Kidney epithelial cell (primary cell): ENCODE results near the gene ADORA2A. TPM values are rescaled to one million over a fixed set of nuclear protein-coding genes. Genes with fewer than 3 reads are reported as not detected.

Experiments
- DNase-seq: peaks from one replicate; pipeline ENCODE4 v3.0.0-alpha.2; 2010; ENCODE audit warnings: low read depth
- H3K27me3 ChIP-seq: 2 replicates; pipeline ENCODE4 v1.6.0; 2011; ENCODE audit warnings: low read length; ENCODE audit not compliant: control insufficient read depth, insufficient read depth
- H3K36me3 ChIP-seq: 2 replicates; pipeline ENCODE4 v1.5.1; 2011; ENCODE audit warnings: low read length; ENCODE audit not compliant: control insufficient read depth, insufficient read depth
- H3K4me3 ChIP-seq: 2 replicates; pipeline ENCODE4 v1.5.1; 2011; ENCODE audit warnings: low read depth, mild to moderate bottlenecking, control low read depth, low read length
- total RNA-seq: library from RNA; depleted of rRNA; stranded (reverse); fragments of >200 nt; gene quantifications from 2 replicates; pipeline ENCODE4 v1.2.3, GENCODE V29; 2015
- TF ChIP-seq, protein P1 (sequence below): IDR thresholded peaks from 2 replicates; pipeline ENCODE4 v1.5.1; 2011; ENCODE audit warnings: mild to moderate bottlenecking, moderate library complexity, low read length, control low read depth, inconsistent platforms; ENCODE audit not compliant: insufficient read depth, poor library complexity, severe bottlenecking

Gene ADORA2A
- 0.21 and 0.46 TPM in 2 replicates for total RNA-seq

DNA sequence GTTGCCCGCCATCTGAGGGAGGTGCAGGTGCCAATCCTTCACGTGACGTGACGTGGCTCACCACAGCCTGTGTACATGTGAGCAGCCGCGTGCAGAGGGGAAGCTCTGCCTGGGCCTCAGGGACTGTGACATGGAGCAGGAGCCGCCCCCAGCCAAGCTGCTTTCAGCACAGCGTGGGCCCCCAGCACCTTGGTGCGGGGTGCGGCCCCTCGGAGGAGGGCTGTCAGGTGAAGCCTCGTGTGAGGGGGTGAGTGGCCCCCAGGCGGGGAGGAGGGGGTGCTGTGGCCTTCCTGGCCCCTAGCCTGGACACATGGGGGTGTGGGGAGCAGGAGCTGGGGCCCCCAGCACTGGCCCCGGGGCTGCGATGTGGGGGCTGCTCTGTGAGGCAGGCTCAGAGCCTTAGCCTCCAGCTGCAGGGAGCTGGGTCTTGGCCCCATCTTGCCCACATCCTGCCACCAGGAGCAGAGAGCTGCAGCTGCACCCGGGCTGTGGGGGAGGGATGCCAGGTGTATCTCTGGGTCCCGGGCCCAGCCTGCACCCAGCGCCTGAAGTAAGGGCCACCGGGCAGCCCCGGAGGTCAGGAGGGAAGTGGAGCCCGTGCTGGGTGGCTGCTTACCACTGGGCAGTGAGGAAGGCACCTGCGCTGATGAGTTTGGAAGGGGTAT lies at the start of gene ADORA2A:
TSS of gene ADORA2A (plus strand) at position 100 of the 665 bp plus-strand sequence. CDS start 5,806 bp downstream, outside the sequence.
- no peak for DNase-seq
- Histone ChIP-seq H3K27me3 (peaks cover 30% of the 10 kb centered on the region), H3K4me3 (no peak within 1 kb of the TSS), H3K36me3 (no peaks in the 10 kb centered on the region)
- TF ChIP-seq, protein P1, sequence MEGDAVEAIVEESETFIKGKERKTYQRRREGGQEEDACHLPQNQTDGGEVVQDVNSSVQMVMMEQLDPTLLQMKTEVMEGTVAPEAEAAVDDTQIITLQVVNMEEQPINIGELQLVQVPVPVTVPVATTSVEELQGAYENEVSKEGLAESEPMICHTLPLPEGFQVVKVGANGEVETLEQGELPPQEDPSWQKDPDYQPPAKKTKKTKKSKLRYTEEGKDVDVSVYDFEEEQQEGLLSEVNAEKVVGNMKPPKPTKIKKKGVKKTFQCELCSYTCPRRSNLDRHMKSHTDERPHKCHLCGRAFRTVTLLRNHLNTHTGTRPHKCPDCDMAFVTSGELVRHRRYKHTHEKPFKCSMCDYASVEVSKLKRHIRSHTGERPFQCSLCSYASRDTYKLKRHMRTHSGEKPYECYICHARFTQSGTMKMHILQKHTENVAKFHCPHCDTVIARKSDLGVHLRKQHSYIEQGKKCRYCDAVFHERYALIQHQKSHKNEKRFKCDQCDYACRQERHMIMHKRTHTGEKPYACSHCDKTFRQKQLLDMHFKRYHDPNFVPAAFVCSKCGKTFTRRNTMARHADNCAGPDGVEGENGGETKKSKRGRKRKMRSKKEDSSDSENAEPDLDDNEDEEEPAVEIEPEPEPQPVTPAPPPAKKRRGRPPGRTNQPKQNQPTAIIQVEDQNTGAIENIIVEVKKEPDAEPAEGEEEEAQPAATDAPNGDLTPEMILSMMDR = no peak

GRCh38 chr22:24379536-24379935 lies 47.9 kb upstream of the ADORA2A start:
- peaks cover 1% of the 10 kb centered on the region for H3K36me3 ChIP-seq

DNA sequence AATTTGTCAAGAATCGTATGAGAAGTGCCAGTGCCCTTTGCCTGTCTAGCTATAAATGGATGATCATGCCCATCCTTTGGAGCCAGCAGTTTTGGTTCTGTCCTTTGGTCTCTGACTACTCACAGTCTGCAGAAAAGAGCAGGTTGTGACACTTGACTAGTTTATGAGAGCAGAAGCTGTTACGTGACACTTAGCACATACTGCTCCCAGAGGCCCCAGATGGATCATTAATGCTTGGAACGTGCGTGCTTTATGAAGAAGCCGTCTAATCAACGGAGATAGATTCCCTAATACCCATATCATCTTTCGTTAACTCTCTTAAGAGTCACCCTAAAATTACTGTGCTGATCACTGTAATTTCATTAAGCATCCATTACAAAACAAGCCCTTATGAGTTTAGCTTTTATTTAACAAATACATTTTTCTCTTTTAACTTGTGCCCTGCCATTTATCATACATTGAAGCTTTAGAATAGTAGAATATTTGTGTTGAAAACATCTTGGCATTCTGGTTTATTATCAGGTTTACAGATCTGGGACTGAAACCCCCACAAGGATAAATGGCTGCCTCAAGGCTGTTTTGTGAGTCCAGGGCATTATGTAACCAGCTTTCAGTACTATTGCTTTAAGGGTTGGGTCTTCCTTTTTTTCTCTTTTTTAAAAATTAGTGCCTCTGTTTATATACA lies 47.0 kb upstream of the ADORA2A start:
- Histone ChIP-seq H3K4me3 (no peak overlapping the region), H3K27me3 (no peaks in the 10 kb centered on the region), H3K36me3 (peaks cover 1% of the 10 kb centered on the region)
- no peak for DNase-seq
- TF ChIP-seq, protein P1 = no peak

More at GRCh38 chr22:24379536-24379935, 47.9 kb upstream of the ADORA2A start:
- DNase-seq = no peak
- no peak overlapping the region for H3K4me3 ChIP-seq
- TF ChIP-seq, protein P1 = no peak
- H3K27me3 ChIP-seq = no peaks in the 10 kb centered on the region

DNA sequence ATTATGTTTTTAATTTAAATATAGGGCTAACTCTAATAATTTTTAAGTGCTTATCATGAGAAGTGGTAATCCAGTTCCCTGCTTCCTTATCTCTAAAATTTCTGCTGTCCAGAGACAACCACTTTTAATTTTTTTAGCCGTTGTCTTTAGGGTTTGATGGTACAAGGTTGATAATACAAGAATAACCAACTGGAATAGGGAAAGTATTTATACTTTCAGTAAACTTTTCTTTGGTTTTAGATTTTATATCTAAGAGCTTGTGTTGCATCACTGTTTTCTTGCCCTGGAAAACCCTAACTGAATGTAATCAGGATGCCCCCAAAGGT lies 46.5 kb upstream of the ADORA2A start:
- no peak for DNase-seq
- peaks cover 1% of the 10 kb centered on the region for H3K36me3 ChIP-seq

GRCh38 chr22:24383061-24383460 lies 44.3 kb upstream of the ADORA2A start:
- Histone ChIP-seq H3K4me3 (no peak overlapping the region), H3K36me3 (no peaks in the 10 kb centered on the region), H3K27me3 (no peaks in the 10 kb centered on the region)
- TF ChIP-seq, protein P1 = no peak
- no peak for DNase-seq

More for the DNA sequence above, 46.5 kb upstream of the ADORA2A start:
- Histone ChIP-seq H3K27me3 (no peaks in the 10 kb centered on the region), H3K4me3 (no peak overlapping the region)
- TF ChIP-seq, protein P1 = no peak
